SK-N-MC (cell line): ENCODE results near the gene UFSP1.

Experiments used
- EZH2 ChIP-seq: fragments of 200-600 bp; sonication (generic); IDR thresholded peaks from one replicate; pipeline ENCODE4 v1.6.1; 2017; ENCODE audit warnings: antibody characterized with exemption
- POLR2AphosphoS5 ChIP-seq: IDR thresholded peaks from 2 replicates; pipeline ENCODE4 v1.6.1; 2012; ENCODE audit warnings: mild to moderate bottlenecking, low read depth, low read length, borderline replicate concordance

GRCh38 chr7:100897772-100898454, 8.4 kb upstream of the UFSP1 start:
- no peak for TF ChIP-seq EZH2
- TF ChIP-seq POLR2AphosphoS5 = no peak
